Measurements from ENCODE around the gene SIPA1L3. TPM values are rescaled to one million over a fixed set of nuclear protein-coding genes. Genes with fewer than 3 reads are reported as not detected.

The SIPA1L3 gene
- total RNA-seq, 1 donor from 2014 or later = 16.5 TPM

- intact Hi-C loops (cut with micrococcal nuclease) = loop anchor here (10.0 kb wide), 1 partner anchor 575 kb away; the partner anchor contains the start of genes ZNF569 and ZNF570
These were observed 133.0 kb downstream of the SIPA1L3 start for GRCh38 chr19:38039966-38040365.

DNA sequence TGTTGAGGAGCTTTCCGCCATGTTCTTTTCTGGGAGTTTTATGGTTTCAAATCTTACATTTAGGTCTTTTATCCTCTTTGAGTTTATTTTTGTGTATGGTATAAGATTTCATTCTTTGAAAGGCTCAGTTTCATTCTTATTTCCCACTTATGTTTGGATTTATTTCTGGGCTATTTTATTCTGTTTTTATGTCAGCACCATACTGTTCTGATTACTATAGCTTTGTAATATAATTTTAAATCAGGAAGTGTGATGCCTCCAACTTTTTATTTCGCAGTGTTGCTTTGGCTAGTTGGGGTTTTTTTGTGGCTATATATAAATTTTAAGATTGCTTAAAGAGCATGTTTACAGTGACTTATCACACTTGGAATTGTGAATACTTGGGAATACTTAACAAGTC lies 135.1 kb downstream of the SIPA1L3 start:
- intact Hi-C loops (cut with micrococcal nuclease) = loop anchor here (10.0 kb wide), 1 partner anchor 577 kb away; the partner anchor contains the start of genes ZNF569 and ZNF570

GRCh38 chr19:38043649-38044144 lies 136.7 kb downstream of the SIPA1L3 start:
- intact Hi-C loops (cut with micrococcal nuclease) = loop anchor here (10.0 kb wide), 1 partner anchor 579 kb away; the partner anchor contains the start of genes ZNF569 and ZNF570

DNA sequence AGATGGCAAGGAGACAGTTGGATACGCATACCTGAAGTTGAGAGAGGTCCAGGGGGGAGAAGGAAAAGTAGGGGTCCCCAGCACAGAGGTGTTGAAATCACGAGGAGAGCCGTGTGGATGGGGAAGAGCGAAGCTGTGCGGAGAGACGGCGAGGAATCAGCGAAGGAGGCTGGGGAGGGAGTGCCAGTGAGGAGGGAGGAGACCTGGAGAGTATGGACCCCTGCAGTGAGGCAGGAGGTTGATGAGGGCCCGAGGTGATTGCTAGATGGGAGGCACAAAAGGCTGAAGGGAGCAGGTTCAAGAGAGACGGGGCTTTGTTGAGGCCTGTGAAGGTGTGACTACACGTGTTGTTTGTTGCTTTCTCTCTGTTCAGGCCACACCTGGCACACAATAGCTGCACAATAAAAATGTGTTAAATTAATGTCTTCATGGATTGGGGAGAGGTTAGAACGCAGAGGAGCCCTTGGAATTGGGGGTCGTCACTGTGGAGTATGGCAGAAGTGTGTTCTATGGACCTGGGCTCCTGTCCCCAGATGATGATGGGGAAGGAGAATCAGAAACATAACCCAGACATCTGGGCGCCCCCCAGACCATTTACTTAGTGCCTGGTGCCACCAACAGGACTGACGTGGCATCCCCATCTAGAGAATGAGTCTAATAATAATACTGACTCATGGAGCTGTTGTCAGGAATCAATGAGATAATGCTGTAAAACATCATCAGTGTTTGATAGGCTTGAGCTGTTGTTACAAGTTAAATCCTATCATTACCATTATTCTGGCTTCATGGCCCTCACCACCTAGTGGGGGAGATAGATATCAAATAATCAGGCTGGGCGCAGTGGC lies 137.5 kb downstream of the SIPA1L3 start:
- intact Hi-C loops (cut with micrococcal nuclease) = loop anchor here (5.0 to 10.0 kb wide), 3 partner anchors 42 to 672 kb away; partner anchors contain the start of genes ZNF527, ZNF569 and ZNF570

DNA sequence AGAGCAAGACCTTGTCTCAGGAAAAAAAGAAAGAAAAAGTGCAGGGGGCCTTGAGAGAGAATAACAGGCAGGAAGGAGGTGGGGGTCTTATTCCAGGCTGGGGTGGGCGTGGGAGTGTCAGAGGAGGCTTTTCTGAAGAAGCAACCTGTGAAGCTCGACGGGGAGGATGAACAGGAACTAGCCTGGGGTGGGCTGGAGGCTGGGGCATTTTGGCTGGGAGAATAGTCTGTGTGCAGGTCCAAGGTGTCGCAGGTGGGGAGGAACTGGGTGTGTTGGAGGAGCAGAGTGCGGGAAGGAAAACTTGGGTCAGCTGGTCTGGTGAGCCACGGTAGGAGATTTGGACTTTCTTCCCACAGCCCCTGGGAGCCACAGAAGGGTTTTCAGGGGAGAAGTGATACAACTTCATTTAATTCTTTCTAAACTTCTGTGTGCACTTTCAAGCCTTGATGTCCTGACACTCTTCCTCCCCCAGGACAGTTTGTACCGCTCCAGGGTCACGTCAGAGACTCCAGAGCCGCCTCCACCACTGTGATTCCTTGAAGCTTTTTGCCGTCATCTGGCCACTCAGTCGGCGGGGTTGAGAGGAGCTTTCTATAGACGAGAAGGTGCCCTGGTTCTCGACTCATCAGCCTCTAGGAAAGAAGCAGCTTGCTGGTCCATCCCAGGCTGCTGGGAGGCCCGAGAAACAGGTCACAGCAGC lies 138.7 kb downstream of the SIPA1L3 start:
- intact Hi-C loops (cut with micrococcal nuclease) = loop anchor here (5.0 to 10.0 kb wide), 3 partner anchors 43 to 673 kb away; partner anchors contain the start of genes ZNF527, ZNF569 and ZNF570

- intact Hi-C loops (cut with micrococcal nuclease) = loop anchor here (5.0 to 10.0 kb wide), 3 partner anchors 44 to 674 kb away; partner anchors contain the start of genes ZNF527, ZNF569 and ZNF570
These were observed 139.4 kb downstream of the SIPA1L3 start for GRCh38 chr19:38046254-38047048.

DNA sequence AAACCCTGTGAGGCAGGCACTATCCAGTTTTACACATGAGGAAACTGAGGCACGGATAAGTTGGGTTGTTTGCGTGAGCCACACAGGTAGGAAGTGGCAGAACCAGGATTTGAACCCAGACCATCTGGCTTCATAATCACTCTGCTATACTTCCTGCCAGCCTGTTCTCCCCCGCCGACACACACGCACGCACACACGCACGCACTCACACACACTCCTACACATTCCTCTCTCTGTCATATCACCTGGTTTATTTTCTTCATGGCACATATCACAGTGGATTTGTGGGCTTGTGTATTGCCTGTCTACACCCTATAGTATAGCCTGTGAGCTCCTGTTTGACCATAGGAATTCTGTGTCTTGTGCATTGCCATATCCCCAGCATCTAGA lies 140.0 kb downstream of the SIPA1L3 start:
- intact Hi-C loops (cut with micrococcal nuclease) = loop anchor here (5.0 to 10.0 kb wide), 3 partner anchors 45 to 675 kb away; partner anchors contain the start of genes ZNF527, ZNF569 and ZNF570

DNA sequence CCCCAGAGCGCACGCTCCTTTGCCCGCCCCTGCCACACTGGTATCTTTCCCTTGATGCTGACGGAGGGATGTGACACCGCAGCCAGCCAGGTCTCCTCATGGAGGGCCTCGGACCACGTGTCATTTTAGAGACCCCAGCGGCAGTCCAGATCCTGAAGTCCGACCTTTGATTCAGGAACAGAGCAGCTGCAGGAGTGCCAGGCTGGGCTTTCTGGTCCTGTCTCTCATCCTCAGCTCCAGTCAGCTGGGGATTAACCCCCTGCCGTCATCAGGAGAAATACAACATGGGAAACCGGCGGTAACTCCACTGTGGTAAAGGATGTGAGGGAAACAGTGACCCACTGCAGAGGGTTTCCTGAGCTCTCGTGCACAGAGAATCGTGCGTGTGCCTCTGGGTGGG lies 140.6 kb downstream of the SIPA1L3 start:
- intact Hi-C loops (cut with micrococcal nuclease) = loop anchor here (2.0 to 10.0 kb wide), 7 partner anchors 45 to 675 kb away; partner anchors contain the start of genes DPF1, ZNF527, ZNF569 and ZNF570

DNA sequence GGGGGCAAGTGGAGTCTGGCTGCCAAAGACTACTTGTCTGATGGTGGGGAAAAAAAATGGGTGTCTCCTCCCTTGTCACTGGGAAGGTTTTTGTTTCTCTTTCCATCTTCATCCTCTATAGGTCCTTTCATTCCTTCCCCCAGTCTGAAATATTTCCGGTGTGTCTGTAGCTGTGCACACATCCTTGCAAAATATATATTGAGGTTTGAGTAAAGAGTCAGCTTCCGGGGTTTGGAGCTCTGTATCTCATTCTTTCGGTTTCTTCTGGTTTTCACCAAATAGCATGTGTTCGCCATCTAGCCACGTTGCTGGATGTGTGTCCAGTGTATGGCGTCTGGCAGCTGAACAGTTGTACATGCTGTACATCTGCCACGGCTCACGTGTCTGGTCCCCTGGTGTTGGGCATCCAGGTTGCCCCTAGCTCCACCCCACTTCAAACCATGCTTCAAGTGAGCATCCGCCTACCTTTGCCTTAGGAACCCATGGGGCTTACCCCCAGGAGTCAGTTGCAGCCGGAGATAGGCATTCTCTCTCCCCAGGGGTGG lies 142.2 kb downstream of the SIPA1L3 start:
- intact Hi-C loops (cut with micrococcal nuclease) = loop anchor here (1.0 to 10.0 kb wide), 11 partner anchors 11 to 677 kb away; partner anchors contain the start of genes DPF1, SIPA1L3, YIF1B and ZNF527

- intact Hi-C loops (cut with micrococcal nuclease) = no loop called here
These were observed 148.0 kb downstream of the SIPA1L3 start for GRCh38 chr19:38055010-38055409.

DNA sequence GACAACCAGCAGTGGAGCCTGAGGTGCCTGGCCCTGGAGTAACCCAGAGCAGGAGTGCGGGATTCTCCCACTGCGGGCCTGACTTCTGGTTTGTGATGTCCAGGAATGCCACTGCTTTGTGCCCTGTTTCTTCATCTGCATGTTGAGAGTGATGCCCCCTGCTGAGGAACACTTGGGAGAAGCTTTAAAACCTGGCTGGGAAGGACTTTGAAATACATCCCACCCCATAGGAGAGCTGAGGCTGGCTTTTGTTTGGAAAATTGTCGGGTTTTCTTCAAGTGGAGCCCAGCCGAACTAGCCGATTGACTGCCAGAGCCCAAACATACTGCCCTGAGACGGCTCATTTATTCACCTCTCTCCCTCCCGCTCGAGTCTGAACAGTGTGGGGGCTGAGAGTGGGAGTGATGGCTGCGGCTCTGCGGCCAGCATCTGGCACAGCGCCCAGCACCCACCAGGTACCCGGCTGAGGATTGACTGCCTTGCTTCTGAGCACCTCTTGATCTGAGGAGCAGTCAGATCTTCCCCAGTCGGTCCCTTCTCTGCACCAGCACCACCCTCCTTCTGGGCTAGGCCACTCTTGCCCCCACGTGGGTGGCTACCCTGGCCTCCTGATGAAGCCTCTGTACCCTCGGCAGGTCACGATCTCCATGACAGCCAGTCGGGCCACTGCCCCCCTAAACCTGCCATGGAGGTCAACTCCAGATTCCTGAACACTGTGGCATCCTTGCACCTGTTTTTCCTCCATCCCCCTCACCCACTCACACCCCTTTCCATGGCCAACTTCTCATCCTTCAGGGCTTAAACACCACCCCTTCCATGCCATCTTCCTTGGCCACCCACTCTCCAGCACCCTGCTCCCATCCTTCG lies 148.9 kb downstream of the SIPA1L3 start:
- intact Hi-C loops (cut with micrococcal nuclease) = no loop called here

GRCh38 chr19:38056646-38057045 lies 149.6 kb downstream of the SIPA1L3 start:
- intact Hi-C loops (cut with micrococcal nuclease) = no loop called here

DNA sequence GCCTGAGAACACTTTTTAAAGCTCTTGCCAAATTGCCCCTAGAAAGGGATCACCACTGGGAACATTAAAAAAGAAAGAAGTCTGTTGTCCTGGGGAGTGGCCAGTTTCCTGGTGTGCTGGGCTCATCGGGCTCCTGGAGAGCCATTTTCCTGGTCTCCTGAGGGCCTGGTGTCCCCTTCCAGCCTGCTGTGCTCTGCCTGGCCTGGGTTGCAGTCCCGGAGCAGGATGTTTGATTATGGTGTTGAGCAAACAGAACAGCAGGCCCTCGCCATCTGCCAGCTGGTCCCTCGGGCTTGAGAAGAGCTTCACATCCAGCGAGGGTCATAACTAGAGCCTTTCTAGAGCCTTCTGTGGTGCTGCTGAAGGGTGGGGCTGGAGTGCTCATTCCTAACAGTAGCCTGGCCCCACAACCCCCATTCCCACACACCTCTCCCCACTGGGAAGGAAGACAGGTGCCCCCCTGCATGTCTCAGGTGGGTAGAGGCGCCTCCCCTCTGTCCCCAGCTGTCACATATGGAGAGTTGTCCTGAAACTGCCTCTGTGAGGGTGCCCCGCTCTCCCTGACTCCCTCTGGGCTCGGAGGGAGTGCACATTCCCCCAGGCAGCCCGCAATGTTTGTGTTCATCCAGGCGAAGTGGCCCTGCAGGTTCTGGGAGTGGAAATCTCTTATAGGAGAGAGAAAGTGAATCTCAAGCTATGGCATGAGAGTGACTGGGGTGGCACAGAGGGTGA lies 151.1 kb downstream of the SIPA1L3 start:
- intact Hi-C loops (cut with micrococcal nuclease) = no loop called here

- intact Hi-C loops (cut with micrococcal nuclease) = loop anchor here (1.0 kb wide), 1 partner anchor 11 kb away; no protein-coding TSS in a partner anchor
These were observed 152.9 kb downstream of the SIPA1L3 start for GRCh38 chr19:38059897-38060296.

DNA sequence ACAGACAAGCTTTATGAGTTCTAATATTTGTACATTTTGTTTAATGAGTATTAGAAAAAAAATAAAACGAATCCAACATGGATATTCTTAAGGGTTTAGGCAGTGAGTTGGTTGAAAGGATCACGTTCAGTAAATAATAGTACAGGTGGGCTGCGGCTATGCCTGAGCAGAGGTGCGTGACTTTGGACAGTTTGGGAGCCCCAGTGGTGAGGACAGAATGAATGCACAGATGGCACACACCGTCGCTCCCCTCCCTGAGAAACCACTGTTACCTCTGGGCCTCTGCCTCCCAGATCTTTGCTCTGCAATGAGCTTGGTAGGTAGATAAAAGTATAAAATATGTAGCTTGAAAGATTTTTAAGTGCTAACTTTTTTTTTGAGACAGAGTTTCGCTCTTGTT lies 153.3 kb downstream of the SIPA1L3 start:
- intact Hi-C loops (cut with micrococcal nuclease) = loop anchor here (1.0 kb wide), 1 partner anchor 11 kb away; no protein-coding TSS in a partner anchor

DNA sequence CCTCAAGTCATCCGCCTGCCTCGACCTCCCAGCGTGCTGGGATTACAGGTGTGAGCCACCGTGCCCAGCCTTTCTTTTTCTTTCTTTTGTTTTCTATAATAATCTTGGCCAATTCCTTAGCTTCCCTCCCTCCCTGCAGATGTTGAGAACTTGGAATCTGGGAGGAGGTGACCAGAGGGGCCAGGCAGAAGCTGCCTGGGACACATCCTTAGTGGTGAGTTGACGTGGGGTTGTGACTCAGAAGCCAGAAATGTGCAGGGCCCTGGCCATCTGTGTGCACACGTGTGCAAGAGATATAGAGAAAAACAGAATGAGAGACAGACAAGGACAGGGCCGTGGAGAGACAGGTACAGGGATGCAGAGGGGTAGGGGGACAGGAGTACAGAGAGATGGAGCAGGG lies 154.3 kb downstream of the SIPA1L3 start:
- intact Hi-C loops (cut with micrococcal nuclease) = no loop called here

GRCh38 chr19:38062959-38063761 lies 156.2 kb downstream of the SIPA1L3 start:
- intact Hi-C loops (cut with micrococcal nuclease) = no loop called here

DNA sequence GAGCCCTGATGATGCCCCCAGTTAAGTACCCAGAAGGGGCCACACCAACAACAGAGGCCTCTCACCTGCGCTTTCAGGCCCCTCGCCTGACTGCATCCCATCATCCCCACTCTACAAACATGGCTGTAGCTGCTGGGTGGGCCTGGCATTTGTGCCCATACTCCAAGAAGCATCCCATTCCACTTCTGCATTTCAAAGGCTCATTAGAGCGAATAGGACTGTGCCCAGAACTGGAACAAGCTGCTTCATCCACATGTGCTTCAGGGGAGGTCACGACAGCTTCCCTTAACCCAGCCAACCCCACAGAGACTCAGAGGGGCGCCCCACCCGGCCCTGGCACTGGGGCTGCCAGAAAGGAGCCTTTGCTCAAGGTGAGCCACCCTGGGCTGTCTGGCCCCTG lies 156.9 kb downstream of the SIPA1L3 start:
- intact Hi-C loops (cut with micrococcal nuclease) = no loop called here

Measured in T-helper 1 cell treated with Interleukin-12 subunit alpha and Interleukin-12 subunit beta and Interleukin-4 antibody, amounts not matched to agents 30 ng/mL and 1 ng/mL, for 36 hours (primary cell).